ENCODE results near the gene MINDY4.

The MINDY4 gene

GRCh38 chr7:30776971-30777370 lies 5.8 kb downstream of the MINDY4 start:
- no peak for DNase-seq

GRCh38 chr7:30778255-30779025 lies 7.2 kb downstream of the MINDY4 start:
- no peak for DNase-seq

- DNase-seq, result no peak
These were observed 8.4 kb downstream of the MINDY4 start for GRCh38 chr7:30779574-30779973.

GRCh38 chr7:30780941-30781340 lies 9.7 kb downstream of the MINDY4 start:
- DNase-seq, result no peak

- no peak for DNase-seq
These were observed 11.5 kb downstream of the MINDY4 start for GRCh38 chr7:30782690-30783089.

GRCh38 chr7:30785786-30786185 lies 14.6 kb downstream of the MINDY4 start:
- DNase-seq, result no peak

GRCh38 chr7:30787486-30787885 lies 16.3 kb downstream of the MINDY4 start:
- DNase-seq, result no peak

- no peak for DNase-seq
These were observed 17.6 kb downstream of the MINDY4 start for GRCh38 chr7:30788640-30789333.

GRCh38 chr7:30789334-30789711 lies 18.1 kb downstream of the MINDY4 start:
- DNase-seq, result no peak

- DNase-seq, result no peak
These were observed 19.1 kb downstream of the MINDY4 start for GRCh38 chr7:30790356-30790755.

GRCh38 chr7:30791114-30791513 lies 19.9 kb downstream of the MINDY4 start:
- no peak for DNase-seq

GRCh38 chr7:30795161-30795948 lies 24.1 kb downstream of the MINDY4 start:
- no peak for DNase-seq

- DNase-seq, result no peak
These were observed 25.1 kb downstream of the MINDY4 start for GRCh38 chr7:30796105-30796869.

GRCh38 chr7:30797176-30798040 lies 26.2 kb downstream of the MINDY4 start:
- DNase-seq, result no peak

GRCh38 chr7:30799206-30799975 lies 28.2 kb downstream of the MINDY4 start:
- peak; percentile 48 for DNase-seq

GRCh38 chr7:30799976-30800661 lies 28.9 kb downstream of the MINDY4 start:
- DNase-seq, result no peak

- peak; percentile 81 for DNase-seq
These were observed 29.6 kb downstream of the MINDY4 start for GRCh38 chr7:30800785-30801252.

GRCh38 chr7:30802812-30803211 lies 31.6 kb downstream of the MINDY4 start:
- DNase-seq, result no peak

- DNase-seq, result no peak
These were observed 33.0 kb downstream of the MINDY4 start for GRCh38 chr7:30804078-30804661.

All from NCI-H82 (cell line).